GM21381 (cell line): Measurements from ENCODE around the gene NTM.

Experiments
- ATAC-seq: cut with Tn5 transposase; IDR thresholded peaks from one replicate; pipeline ENCODE4 v1.9.1; 2021; ENCODE audit warnings: mild to moderate bottlenecking, moderate library complexity; ENCODE audit not compliant: unreplicated experiment

The NTM gene

DNA sequence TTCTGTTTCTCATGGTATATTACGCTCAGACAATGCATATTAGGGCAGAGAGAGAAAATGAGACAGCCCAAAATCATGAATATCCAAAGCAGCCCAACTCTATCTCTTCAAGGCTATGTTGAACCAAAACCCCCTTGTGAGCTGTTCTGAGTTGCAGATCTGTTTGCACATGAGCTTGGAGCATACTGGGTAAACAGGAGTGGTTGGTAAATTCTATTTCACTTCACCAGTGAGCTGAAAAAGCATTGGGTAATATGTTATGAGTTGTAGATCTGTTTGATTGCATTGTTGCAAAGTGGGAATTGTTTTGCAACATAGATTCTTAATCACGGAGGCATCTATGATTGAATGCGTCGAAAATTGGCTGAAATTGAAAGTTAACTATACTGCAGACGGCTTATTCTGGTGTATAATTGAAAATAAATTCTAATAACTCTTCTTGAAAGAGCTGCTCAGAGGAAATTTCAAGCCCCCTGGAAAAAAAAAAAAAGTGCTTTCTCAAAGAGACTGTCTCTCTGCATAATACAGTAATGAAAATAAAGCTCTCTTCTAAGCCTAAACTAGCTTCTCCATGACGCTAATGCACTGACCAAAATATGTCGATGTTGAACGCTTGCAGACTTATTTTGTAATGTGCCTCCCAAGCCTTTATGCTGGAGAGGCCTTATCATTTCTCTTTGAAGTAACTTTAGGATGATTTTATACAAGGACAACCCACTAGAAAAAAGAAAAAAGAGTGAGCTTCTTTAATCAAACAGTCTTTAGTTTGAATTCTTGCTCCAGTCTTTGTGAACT, 263.7 kb downstream of the NTM start:
- ATAC-seq: no peak

DNA sequence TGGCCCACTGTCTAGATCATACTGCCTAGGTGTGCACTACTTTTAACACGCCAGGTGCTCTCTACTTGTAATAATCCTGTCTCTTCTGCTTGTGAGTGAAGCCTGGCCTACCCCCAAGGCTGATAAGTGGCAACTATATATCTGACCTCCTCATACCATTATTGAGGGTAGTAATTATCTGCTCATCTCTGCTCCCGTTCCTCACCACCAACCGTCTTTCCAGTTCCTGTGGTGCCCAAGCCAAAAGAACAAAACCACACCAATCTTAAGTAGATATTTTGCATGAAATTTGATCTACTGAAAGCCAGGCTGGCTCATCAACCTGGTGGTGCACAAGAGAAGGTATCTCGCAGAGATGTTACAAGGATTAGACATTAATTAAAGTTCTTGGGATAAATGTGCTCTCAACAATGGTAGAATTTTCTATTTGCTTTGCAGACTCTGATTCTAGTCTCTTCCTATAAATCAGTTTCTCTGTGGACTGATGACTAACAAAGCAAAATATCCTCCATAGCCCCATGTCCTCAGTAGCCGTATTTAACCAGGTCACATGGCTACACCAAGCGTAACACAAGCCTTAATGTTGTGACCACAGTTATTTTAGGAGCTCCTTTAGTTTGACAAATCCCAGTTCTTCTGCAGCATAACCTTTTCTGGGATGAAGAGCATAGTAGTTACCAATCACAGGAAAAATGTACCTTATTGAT, 267.2 kb downstream of the NTM start:
- ATAC-seq: no peak

GRCh38 chr11:131638889-131639288, 268.5 kb downstream of the NTM start:
- no peak for ATAC-seq

DNA sequence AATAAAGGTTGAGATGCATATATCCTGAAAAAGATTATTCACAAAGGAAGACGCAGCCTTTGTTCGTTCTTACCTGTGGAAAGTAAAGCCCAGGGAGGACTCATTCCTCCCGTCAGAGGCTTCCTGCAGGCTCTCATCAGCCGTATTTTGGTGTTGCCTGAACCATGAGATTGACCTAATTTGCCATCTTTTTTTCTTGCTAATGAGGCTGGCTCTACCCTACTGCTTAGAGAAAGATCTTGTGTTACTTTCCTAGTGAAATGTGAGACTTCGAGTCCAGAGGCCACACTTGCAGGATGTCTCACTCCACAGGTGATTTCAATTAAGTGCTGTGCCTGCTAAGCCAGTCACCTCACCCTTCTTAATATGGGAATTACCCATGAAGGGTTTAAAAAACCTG, 269.9 kb downstream of the NTM start:
- ATAC-seq: no peak

DNA sequence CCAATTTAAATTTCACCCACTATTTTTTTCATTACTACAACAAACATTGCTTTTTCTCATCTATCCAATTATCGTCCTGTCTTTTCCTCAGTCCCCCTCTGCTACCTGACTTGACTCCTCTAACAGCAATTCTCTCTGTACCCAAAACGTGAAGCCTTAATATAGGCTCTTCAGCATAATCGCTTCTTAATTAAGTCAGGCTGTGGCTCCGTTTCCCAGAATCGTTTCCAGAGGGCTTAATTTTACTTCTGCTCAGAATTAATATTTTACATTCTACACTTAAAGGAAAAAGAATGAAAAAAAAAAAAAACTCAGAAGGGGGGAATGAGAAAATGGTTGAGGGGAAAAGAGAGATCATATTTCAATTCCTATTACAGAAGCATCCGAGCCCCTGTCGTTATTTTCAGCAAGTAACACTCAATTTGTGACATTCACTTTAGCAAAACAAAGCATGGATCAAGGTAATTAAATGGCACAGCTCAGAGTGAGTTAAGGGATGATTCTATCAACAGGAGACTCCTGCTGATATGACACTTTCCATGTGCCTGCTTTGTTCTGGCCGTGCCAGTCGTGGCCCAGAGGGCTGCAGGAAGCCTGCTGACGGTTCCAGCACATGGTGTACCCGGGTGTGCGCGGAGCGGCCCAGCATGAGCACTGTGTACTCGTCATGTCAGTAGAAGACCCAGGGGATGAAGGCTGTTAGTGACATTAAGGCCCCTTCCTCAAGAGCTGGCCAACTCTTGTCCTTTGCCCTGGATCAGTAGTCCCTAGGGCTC, 272.5 kb downstream of the NTM start:
- no peak for ATAC-seq

DNA sequence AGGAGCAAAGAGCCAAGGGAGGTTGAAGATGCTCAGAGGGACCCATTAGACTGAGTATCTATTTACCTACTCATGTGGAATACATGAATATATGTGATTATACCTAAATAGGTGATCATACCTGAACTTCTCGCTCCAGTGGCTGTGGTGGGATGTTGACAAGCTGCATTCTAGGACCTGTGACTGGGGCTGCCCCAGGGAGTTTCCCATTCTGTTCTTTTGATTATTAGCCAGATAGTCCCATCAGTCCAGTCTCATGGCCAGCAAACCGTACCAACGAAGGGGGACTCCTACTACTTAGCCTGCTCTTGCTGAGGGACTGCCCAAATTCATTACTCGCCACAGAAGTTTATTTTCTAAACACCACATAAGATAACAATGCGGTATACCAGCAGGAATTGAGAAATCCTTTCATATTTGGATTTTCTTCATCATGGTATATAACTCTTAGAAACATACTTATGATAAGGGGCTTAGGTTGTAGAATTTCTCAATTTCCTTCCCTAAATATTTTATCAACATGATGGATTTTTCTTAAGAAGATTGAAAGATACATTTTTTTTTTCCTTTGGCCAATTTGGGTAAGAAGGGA, 273.9 kb downstream of the NTM start:
- ATAC-seq: no peak

- ATAC-seq: no peak
Measured at GRCh38 chr11:131645237-131645636, 274.8 kb downstream of the NTM start.

DNA sequence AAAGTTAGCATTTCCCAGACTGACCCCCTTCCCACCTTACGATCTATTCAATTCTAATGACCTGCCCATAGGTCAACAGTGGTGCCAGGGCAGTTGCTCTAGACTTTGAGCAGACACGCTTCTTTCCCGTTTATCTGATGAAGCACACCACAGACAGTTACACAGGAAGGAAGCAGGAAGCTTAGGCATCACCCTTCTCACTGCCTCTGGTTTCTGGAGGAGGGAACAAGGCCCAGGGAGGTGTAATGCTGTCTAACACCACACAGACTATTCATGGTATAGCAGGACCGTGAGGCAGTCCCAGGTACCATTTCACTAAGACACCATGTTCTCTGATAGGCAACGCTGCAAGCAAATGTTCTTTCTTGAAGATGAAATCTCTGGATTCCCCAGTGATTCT, 279.4 kb downstream of the NTM start:
- ATAC-seq: no peak

GRCh38 chr11:131652231-131652630, 281.8 kb downstream of the NTM start:
- no peak for ATAC-seq

GRCh38 chr11:131653260-131653659, 282.8 kb downstream of the NTM start:
- no peak for ATAC-seq

GRCh38 chr11:131654849-131655248, 284.4 kb downstream of the NTM start:
- ATAC-seq: no peak

GRCh38 chr11:131656179-131656838, 285.9 kb downstream of the NTM start:
- no peak for ATAC-seq

DNA sequence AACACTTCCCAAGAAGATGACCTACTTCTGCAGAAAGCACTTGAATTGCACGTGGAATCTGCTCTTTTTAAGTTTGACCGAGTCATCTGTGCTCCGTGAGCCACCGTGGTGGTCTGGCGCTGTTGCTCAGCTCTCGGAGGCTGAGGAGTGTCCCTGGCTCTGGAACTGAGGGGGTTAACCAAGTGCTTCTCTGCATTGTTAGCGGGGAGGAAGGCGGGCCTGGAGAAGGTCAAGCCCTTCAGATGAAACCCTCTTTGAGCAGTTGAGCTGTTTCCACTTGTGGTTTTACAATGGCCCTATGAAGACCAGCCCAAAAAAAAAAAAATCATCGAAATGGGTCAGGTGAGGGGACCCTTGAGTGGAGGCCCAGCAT, 286.4 kb downstream of the NTM start:
- no peak for ATAC-seq

GRCh38 chr11:131658414-131658813, 288.0 kb downstream of the NTM start:
- no peak for ATAC-seq

DNA sequence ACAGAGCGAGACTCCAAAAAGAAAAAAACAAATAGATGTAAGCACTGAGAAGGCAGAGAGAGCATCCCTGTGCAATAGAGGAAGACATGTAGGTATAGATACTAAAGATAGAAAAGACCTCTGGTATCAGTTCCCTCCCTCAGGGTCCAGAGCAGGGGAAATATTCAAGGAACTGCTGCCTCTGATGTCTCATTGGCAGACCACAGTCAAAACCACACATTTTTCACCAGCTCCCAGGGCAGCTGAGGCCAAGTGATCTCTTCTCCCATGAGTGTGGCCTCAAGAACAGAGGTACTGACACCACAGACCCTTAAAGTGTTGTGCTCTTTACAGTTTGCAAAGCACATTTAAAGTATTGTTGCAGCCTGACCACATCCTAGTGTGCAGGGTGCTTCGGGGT, 288.5 kb downstream of the NTM start:
- peak; percentile 65 for ATAC-seq

DNA sequence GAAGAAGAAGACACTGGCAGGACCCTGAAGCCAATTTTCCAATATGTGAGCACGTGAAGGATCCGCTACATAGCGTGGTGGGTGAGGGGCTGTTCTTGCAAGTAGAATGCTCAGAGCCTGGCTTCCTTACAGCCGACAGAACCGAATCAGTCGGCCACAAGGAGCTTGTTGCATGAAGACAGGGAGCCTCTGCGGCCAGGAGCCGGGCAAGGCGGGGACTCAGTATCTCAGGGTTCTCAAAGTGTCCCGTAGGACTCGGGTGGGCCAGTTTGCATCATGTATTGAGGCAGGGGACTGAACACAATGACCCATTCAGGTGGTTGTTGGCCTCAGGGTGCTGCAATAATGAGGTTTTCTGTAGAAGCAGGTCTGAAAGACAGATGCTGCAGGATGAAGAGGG, 289.5 kb downstream of the NTM start:
- ATAC-seq: no peak

DNA sequence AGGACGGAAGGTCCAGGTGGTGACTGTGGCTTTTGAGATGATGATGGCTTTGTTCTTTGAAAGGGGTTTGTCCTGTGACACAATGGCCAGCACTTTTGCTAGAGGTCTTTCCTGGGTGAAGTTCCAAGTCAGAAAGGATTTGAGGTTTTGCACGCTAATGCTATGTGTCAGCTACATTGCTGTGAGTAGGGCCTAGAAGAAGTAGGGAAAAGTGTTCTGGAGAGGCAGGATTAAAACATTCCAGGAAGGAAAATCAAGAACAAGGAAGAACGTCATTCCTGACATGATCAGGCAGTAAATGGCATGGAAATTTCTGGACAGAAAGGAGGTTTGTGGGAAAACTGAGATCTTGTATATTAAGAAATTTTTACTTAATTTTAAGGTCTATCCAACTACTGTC, 290.7 kb downstream of the NTM start:
- ATAC-seq: no peak

DNA sequence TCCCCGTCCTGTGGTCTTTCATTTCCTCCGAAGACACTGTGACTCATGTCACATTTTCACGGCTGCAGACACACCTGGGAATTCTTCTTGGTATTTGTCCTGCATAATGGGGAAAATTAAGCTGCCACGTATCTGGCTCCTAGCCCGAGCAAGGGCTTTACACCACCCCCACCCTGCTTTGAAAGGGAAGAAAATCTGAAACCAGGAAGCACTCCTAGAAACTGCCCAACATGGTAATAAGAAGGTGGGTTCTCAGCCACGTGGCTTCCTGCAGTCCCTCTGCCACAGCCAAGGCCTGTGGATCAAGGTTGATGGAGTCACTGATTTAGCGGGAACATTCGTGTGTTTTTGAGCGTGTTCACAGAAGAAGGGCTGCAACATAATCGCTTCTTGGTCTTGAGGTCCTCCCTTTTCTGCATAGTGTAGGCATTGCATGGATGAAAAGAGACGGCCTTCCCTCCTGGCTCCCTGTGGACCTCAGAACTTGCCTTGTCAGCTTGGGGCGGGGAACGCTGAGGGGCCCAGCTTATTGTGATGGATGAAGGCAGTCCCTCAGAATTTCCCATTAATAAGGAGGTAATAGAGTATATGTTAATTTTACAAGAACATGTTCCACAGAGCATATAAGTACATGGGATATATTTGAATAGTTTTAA, 292.0 kb downstream of the NTM start:
- ATAC-seq: no peak

- no peak for ATAC-seq
Measured at GRCh38 chr11:131662993-131663392, 292.6 kb downstream of the NTM start.

- no peak for ATAC-seq
Measured at GRCh38 chr11:131663405-131664200, 293.2 kb downstream of the NTM start.
